Endothelial cell of umbilical vein (primary cell): ENCODE results near the gene LMO7. TPM values are rescaled to one million over a fixed set of nuclear protein-coding genes. Genes with fewer than 3 reads are reported as not detected.

ENCODE experiments used
- BruUV-seq: library from RNA; stranded (reverse); fragments of 400-500 nt; replicated peaks from 2 replicates; lab custom pipeline; 2021; lab: Mats Ljungman, UMichigan
- CTCF ChIA-PET: fragments of 300-600, 350-600 bp; sonication (Branson Sonifier 250); formaldehyde crosslinking; loops from one replicate; lab custom pipeline; 2021; ENCODE audit warnings: antibody characterized with exemption, inconsistent platforms; lab: Charles Lee
- POLR2A ChIA-PET: fragments of 300-600, 350-600 bp; sonication (Branson Sonifier 250); formaldehyde crosslinking; loops from one replicate; lab custom pipeline; 2021; ENCODE audit warnings: antibody characterized with exemption, inconsistent platforms; lab: Charles Lee
- DNase-seq: peaks from one replicate; pipeline ENCODE4 v3.0.0-alpha.2; 2011; ENCODE audit warnings: low read depth, low spot score
- FAIRE-seq: peaks from 2 replicates; lab custom pipeline; 2011; peaks lifted over from hg19 to GRCh38; lab: Jason Lieb, UNC
- H2AFZ ChIP-seq: 2 replicates; pipeline ENCODE4 v1.6.0; 2012; ENCODE audit warnings: low read depth, low read length, control low read depth, inconsistent platforms
- H3K27ac ChIP-seq: 2 replicates; pipeline ENCODE4 v1.5.1; 2011; ENCODE audit warnings: low read depth, mild to moderate bottlenecking, control low read depth, low read length, moderate library complexity; ENCODE audit not compliant: insufficient read depth
- H3K27me3 ChIP-seq, 2 experiments: 2 replicates each; pipeline versions ENCODE4 v1.6.0 to v1.6.1; 2011; ENCODE audit warnings: low read length in 2 of 2, mixed read lengths in 1 of 2; ENCODE audit not compliant: control insufficient read depth in 2 of 2, insufficient read depth in 2 of 2
- H3K36me3 ChIP-seq, 2 experiments: 2 replicates in 1 of 2; 3 replicates in 1 of 2; pipeline ENCODE4 v1.5.1; 2011; ENCODE audit warnings: low read length in 2 of 2, mild to moderate bottlenecking in 1 of 2, moderate library complexity in 1 of 2; ENCODE audit not compliant: control insufficient read depth in 2 of 2, insufficient read depth in 2 of 2; ENCODE audit errors: extremely low read depth in 1 of 2
- H3K4me1 ChIP-seq: 3 replicates; pipeline ENCODE4 v1.5.1; 2011; ENCODE audit warnings: mild to moderate bottlenecking, low read length; ENCODE audit not compliant: control insufficient read depth, insufficient read depth; ENCODE audit errors: extremely low read depth
- H3K4me2 ChIP-seq: 2 replicates; pipeline ENCODE4 v1.6.1; 2011; ENCODE audit warnings: low read length, control low read depth, mixed read lengths; ENCODE audit not compliant: insufficient read depth
- H3K4me3 ChIP-seq, 3 experiments: fragments of 200-600 bp in 1 of 3; sonication (generic), shearing (Covaris generic) in 1 of 3; replicated peaks in 1 of 3; 2 replicates each; pipeline ENCODE4 v1.5.1; 2011 to 2016; ENCODE audit warnings: control low read depth in 3 of 3, low read length in 3 of 3, mild to moderate bottlenecking in 2 of 3, inconsistent platforms in 1 of 3, low read depth in 1 of 3, moderate library complexity in 1 of 3; ENCODE audit not compliant: insufficient read depth in 1 of 3
- H3K79me2 ChIP-seq: 2 replicates; pipeline ENCODE4 v1.6.0; 2012; ENCODE audit warnings: low read length, inconsistent platforms; ENCODE audit not compliant: control insufficient read depth, insufficient read depth
- H3K9ac ChIP-seq: replicated peaks from 2 replicates; pipeline ENCODE3; 2011; ENCODE audit warnings: low read length, control low read depth; ENCODE audit not compliant: insufficient read depth; ENCODE audit errors: extremely low read depth
- H3K9me1 ChIP-seq: replicated peaks from 3 replicates; pipeline ENCODE4 v1.6.0; 2011; ENCODE audit warnings: mild to moderate bottlenecking, low read length; ENCODE audit not compliant: control insufficient read depth, insufficient read depth; ENCODE audit errors: extremely low read depth
- H3K9me3 ChIP-seq: replicated peaks from 2 replicates; pipeline ENCODE4 v1.5.1; 2012; ENCODE audit warnings: low read length, inconsistent platforms; ENCODE audit not compliant: control insufficient read depth, insufficient read depth
- H4K20me1 ChIP-seq: replicated peaks from 2 replicates; pipeline ENCODE3; 2011; ENCODE audit warnings: mild to moderate bottlenecking, low read length; ENCODE audit not compliant: control insufficient read depth, insufficient read depth; ENCODE audit errors: extremely low read depth
- EZH2 ChIP-seq: IDR thresholded peaks from 2 replicates; pipeline ENCODE4 v1.6.1; 2012; ENCODE audit warnings: borderline replicate concordance, low read depth, mild to moderate bottlenecking, moderate library complexity, low read length, inconsistent platforms; ENCODE audit not compliant: severe bottlenecking
- FOS ChIP-seq: IDR thresholded peaks from 2 replicates; pipeline ENCODE4 v1.6.1; 2011; ENCODE audit warnings: mild to moderate bottlenecking, low read length, moderate library complexity, borderline replicate concordance; ENCODE audit not compliant: insufficient read depth
- GATA2 ChIP-seq: IDR thresholded peaks from 2 replicates; pipeline ENCODE4 v1.7.0; 2011; ENCODE audit warnings: low read depth, mild to moderate bottlenecking, moderate library complexity, mixed read lengths, low read length; ENCODE audit not compliant: insufficient read length, insufficient read depth
- JUN ChIP-seq: IDR thresholded peaks from 2 replicates; pipeline ENCODE4 v1.6.1; 2011; ENCODE audit warnings: borderline replicate concordance, low read depth; ENCODE audit not compliant: insufficient read length, insufficient read depth
- MYC ChIP-seq: IDR thresholded peaks from one replicate; pipeline ENCODE4 v1.6.1; 2011; ENCODE audit warnings: mild to moderate bottlenecking, low read depth, low read length
- POLR2A ChIP-seq: IDR thresholded peaks from 2 replicates; pipeline ENCODE4 v1.6.1; 2012; ENCODE audit warnings: low read depth, mild to moderate bottlenecking, control low read depth, low read length
- POLR2AphosphoS5 ChIP-seq: IDR thresholded peaks from 2 replicates; pipeline ENCODE4 v1.6.1; 2012; ENCODE audit warnings: low read depth, mild to moderate bottlenecking, control low read depth, low read length, moderate library complexity; ENCODE audit not compliant: insufficient read depth
- dilution Hi-C: fragments of 300-500 bp; cut with MboI; formaldehyde crosslinking; loops from one replicate; pipeline ENCODE4 v1.15.0; 2019; ENCODE audit warnings: low sequenced_read_pairs; ENCODE audit not compliant: extremely low pct_ligation_motif_present
- intact Hi-C: fragments of 100-400 bp; cut with micrococcal nuclease; formaldehyde crosslinking; loops from one replicate; pipeline ENCODE4 v1.10.0; 2022
- polyA plus RNA-seq, 4 experiments: library from polyadenylated mRNA; depleted of rRNA in 3 of 4; stranded (reverse) in 3 of 4; unstranded in 1 of 4; fragments of >200 nt; gene quantifications; 2 replicates each; pipeline versions ENCODE4 v1.2.1 to v1.2.3, GENCODE V29; 2011 to 2012; ENCODE audit warnings: missing spikeins in 1 of 4
- total RNA-seq: library from RNA; stranded (reverse); gene quantifications from 2 replicates; pipeline ENCODE4 v1.2.3, GENCODE V29; 2021
- TF ChIP-seq, protein P1 (sequence below), 2 donors: IDR thresholded peaks; 1 replicate in 1 of 2; 2 replicates in 1 of 2; pipeline ENCODE4 v1.5.1; 2011; ENCODE audit warnings: low read length in 2 of 2, mild to moderate bottlenecking in 2 of 2, moderate library complexity in 2 of 2, control low read depth in 1 of 2, inconsistent platforms in 1 of 2, low read depth in 1 of 2; ENCODE audit not compliant: insufficient read depth in 1 of 2; ENCODE audit errors: extremely low read depth in 1 of 2
- TF ChIP-seq, protein P2 (sequence below): IDR thresholded peaks from 2 replicates; pipeline ENCODE4 v1.6.1; 2011; ENCODE audit not compliant: insufficient read depth, insufficient read length

Gene LMO7
- total and polyA plus RNA-seq, 2 donors (not counting 3 experiments of a cell fraction or from before 2014, with no cell fraction given) = 10.5 to 21.1 TPM

DNA sequence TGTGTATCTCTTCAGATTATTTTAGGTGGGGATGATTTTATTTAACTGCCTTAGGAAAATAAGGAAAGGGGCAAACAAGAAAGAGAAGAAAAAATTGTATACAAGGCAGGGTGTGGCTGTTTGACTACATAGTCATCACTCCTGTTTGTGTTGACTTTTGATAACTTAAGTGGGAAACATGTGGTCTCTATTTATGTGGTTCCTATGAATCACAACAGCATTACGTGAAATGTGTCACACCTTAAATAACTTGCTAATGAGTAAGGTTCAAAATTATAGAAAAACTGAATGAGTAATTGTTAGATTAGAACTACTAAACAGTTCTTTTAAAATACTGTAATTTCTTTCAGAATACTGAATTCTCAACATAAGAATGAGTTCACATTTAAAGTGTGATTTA is 69.3 kb downstream of the LMO7 start:
- no peaks in the 10 kb centered on the region for H3K36me3 ChIP-seq
- H3K9me3 ChIP-seq = no peaks in the 10 kb centered on the region
- no peaks in the 10 kb centered on the region for H3K9me1 ChIP-seq
- TF ChIP-seq EZH2 = no peak
- TF ChIP-seq, protein P1, sequence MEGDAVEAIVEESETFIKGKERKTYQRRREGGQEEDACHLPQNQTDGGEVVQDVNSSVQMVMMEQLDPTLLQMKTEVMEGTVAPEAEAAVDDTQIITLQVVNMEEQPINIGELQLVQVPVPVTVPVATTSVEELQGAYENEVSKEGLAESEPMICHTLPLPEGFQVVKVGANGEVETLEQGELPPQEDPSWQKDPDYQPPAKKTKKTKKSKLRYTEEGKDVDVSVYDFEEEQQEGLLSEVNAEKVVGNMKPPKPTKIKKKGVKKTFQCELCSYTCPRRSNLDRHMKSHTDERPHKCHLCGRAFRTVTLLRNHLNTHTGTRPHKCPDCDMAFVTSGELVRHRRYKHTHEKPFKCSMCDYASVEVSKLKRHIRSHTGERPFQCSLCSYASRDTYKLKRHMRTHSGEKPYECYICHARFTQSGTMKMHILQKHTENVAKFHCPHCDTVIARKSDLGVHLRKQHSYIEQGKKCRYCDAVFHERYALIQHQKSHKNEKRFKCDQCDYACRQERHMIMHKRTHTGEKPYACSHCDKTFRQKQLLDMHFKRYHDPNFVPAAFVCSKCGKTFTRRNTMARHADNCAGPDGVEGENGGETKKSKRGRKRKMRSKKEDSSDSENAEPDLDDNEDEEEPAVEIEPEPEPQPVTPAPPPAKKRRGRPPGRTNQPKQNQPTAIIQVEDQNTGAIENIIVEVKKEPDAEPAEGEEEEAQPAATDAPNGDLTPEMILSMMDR (IDR thresholded peaks at IDR 0.05; ENCODE audit: extremely low read depth in 1 of 2, insufficient read depth in 1 of 2, low read depth in 1 of 2, low read length in 2 of 2) = no peak
- TF ChIP-seq POLR2AphosphoS5 = peak; percentile 57
- peak; percentile 24 for TF ChIP-seq POLR2A
- TF ChIP-seq FOS = peak; percentile 91
- no peak for TF ChIP-seq MYC
- peak; percentile 76 for TF ChIP-seq JUN
- TF ChIP-seq, protein P2, sequence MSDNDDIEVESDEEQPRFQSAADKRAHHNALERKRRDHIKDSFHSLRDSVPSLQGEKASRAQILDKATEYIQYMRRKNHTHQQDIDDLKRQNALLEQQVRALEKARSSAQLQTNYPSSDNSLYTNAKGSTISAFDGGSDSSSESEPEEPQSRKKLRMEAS = no peak
- TF ChIP-seq GATA2 = peak; percentile 22
- peak; percentile 82 for FAIRE-seq
- no peaks in the 10 kb centered on the region for H4K20me1 ChIP-seq
- BruUV-seq = no TSS peak
- H3K4me3 ChIP-seq = no peak overlapping the region
- H3K27me3 ChIP-seq = no peaks in the 10 kb centered on the region
- H3K9ac ChIP-seq = peak overlapping the region; percentile 32
- no peak overlapping the region for H2AFZ ChIP-seq
- DNase-seq = peak; percentile 75
- CTCF ChIA-PET = interaction anchor here (1.0 to 4.6 kb wide), 6 partner anchors 9 to 165 kb away, joined by 3 to 47 read pairs (median 4); no protein-coding TSS in a partner anchor
- dilution Hi-C loops (no loop called here), intact Hi-C loops (loop anchor here (1.0 kb wide), 1 partner anchor 11 kb away; no protein-coding TSS in a partner anchor)
- peak overlapping the region; percentile 73 for H3K27ac ChIP-seq
- H3K4me2 ChIP-seq = peak overlapping the region; percentile 83
- H3K4me1 ChIP-seq = peaks cover 22% of the 10 kb centered on the region
- no peaks in the 10 kb centered on the region for H3K79me2 ChIP-seq
- POLR2A ChIA-PET = no interaction called here
